D721Med (cell line): ENCODE results near the gene CDKN2B-AS1.

Source experiments
- DNase-seq: peaks from one replicate; pipeline ENCODE4 v3.0.0; 2011; ENCODE audit warnings: low spot score; ENCODE audit not compliant: insufficient read length
- FAIRE-seq: peaks from 2 replicates; lab custom pipeline; 2011; peaks lifted over from hg19 to GRCh38; lab: Jason Lieb, UNC
- TF ChIP-seq, protein P1 (sequence below): IDR thresholded peaks from 2 replicates; pipeline ENCODE4 v1.5.1; 2012; ENCODE audit warnings: mild to moderate bottlenecking, control low read depth; ENCODE audit not compliant: insufficient read depth; ENCODE audit errors: missing control alignments

CDKN2B-AS1 gene

DNA sequence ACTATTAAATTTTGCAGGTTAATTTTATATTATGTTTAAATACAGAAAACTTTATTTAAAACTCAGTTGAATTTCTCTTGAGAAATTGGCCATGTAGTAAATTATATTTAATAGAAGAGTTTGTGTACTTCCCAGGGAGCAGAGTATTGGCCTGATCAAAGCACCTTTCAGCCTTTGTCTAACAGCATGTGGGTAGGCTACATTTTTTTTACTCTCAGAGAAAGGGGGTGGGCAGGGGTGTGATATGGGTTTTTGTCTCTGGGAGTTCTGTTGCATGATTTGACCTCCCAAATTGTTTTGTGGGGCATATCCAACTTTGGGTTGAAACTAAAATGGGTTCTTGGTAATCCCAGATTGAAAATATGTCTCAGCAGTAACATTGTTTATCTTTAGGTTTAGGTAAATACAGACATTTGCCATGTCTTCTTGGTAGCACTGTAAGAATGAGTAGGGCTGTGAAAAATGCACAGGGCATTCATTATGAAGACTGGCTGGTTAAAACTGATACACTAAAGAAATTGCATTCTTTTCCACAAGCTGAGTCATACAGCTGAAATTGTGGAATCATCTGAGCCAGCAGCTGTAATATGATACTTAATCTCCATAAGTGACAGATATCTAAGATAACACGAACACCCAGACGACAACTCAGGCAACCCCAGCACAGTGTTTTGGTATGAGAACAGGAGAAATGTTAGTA, 89.9 kb downstream of the CDKN2B-AS1 start:
- DNase-seq (no peak), FAIRE-seq (no peak)
- TF ChIP-seq, protein P1, sequence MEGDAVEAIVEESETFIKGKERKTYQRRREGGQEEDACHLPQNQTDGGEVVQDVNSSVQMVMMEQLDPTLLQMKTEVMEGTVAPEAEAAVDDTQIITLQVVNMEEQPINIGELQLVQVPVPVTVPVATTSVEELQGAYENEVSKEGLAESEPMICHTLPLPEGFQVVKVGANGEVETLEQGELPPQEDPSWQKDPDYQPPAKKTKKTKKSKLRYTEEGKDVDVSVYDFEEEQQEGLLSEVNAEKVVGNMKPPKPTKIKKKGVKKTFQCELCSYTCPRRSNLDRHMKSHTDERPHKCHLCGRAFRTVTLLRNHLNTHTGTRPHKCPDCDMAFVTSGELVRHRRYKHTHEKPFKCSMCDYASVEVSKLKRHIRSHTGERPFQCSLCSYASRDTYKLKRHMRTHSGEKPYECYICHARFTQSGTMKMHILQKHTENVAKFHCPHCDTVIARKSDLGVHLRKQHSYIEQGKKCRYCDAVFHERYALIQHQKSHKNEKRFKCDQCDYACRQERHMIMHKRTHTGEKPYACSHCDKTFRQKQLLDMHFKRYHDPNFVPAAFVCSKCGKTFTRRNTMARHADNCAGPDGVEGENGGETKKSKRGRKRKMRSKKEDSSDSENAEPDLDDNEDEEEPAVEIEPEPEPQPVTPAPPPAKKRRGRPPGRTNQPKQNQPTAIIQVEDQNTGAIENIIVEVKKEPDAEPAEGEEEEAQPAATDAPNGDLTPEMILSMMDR: no peak

DNA sequence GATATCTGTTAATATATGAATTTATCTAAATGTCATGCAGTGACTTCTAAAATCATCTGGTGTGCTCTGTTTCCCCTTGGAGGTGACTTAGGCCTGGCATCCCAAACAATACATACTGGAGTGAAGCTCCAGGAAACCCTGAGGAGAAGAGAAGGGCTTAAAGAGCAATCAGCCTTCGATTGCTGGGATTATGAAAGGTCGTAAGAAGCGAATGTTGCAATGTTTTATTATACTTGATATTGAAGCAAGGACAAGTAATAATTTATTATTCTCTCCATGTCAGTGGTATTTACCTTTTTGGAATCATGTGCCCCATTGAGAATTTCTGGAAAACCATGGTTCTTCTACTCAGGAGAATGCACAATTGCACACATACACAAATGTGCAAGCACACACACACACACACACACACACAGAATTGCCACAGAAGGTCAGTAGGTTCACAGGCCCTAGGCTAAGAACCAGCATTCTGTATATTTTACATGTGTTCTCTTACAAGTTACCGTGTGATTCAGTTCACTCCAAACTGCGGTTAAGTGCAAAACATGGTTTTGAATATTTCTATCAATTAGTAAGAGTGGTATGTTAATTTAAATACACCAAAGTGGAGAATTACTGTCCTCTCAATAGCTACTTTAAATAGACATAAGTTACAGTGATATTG, 93.6 kb downstream of the CDKN2B-AS1 start:
- no peak for FAIRE-seq

DNA sequence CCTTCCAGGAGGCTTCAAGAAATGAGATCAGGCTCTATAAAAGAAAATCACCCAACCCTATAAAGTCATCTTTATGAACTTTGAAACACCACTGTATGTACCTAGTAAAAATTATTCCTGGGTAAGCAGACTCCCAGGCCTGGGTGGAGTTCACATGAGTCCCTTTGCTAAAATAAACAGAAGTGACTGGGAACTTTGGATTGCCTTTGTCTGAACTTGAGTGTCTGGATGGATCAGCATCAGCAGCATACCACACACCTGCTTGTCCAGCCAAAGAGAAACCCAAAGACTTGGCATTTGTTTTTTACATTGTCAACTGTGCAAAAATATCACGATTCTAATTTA, 94.1 kb downstream of the CDKN2B-AS1 start:
- FAIRE-seq (no peak), DNase-seq (no peak)
- TF ChIP-seq, protein P1: no peak

More for the DNA sequence above, 93.6 kb downstream of the CDKN2B-AS1 start:
- DNase-seq: no peak
- TF ChIP-seq, protein P1: no peak

DNA sequence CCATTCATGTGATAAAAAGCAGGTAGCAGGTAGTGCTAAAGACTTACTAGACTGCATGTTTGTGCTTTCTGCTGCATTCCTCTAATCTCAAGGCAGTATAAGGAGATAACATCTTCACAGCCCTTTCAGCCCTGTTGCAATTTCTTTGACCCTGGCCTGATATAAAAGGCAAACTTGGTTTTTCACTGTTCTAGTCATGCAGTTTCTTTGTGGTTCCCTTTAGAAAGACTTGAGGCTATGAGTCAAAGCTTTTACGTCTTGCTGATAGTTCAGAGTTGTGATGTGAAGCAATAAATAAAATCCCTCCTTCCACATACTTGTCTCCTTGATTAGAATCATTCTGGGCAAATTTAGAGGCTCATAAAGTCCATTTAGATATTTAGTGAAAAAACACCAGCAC, 103.1 kb downstream of the CDKN2B-AS1 start:
- DNase-seq (no peak), FAIRE-seq (no peak)
- TF ChIP-seq, protein P1: no peak

DNA sequence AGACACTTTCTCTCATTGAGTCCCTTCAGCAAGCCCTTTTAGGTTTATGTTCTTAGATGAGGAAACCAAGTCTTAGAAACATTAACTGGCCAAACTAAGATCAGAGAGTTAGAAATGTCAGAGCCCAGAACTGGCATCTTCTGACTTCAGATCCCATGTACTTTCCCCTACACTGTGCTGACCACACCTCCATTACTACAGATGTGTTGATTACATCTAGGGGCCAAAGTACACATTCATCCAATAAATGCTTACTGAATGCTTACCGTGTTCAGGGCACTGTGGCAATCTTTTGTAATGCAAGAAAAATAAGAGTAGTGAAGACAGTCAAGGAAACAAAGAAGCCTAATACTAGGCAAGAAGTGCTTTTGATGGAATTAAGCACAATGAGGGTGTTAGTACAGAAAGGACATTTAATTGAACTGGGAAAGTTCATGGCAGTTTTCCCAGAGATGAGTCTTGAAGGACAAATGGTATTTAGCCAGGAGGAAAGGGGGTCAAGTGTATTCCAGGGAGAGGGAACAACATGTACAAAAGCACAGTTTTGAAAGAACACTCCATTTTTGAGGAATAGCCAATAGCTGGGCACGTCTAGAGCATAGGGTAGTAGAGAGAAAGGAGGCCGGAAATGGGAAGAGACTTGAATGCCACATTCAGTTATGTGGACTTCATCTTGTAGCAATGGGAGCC, 104.2 kb downstream of the CDKN2B-AS1 start:
- TF ChIP-seq, protein P1: no peak
- DNase-seq (no peak), FAIRE-seq (no peak)

DNA sequence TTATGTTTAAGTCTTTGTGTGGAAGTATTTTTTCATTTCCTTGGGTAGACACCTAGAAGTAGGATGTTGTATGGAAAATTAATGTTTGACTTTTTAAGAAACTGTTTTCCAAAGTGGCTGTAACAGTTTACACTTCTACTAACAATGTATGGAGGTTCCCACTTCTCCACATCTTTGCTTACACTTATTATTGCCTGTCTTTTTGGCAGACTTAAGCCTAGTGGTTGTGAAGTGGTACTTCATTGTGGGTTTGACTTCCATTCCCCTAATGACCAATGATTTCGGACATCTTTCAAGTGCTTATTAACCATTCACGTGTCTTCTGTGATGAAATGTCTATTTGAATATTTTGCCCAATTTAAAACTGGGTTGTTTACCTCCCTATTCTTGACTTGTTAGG, 106.0 kb downstream of the CDKN2B-AS1 start:
- no peak for FAIRE-seq
- DNase-seq: no peak
- TF ChIP-seq, protein P1: no peak
